AG09309 (cell line): ENCODE results near the gene PIAS2.

Experiments
- DNase-seq: peaks from one replicate; pipeline ENCODE4 v3.0.0-alpha.2; 2010; ENCODE audit warnings: low read depth
- H3K4me3 ChIP-seq: 2 replicates; pipeline ENCODE4 v1.5.1; 2011; ENCODE audit warnings: mild to moderate bottlenecking, low read depth, low read length, moderate library complexity; ENCODE audit not compliant: control insufficient read depth
- TF ChIP-seq, protein P1 (sequence below): IDR thresholded peaks from 2 replicates; pipeline ENCODE4 v1.5.1; 2011; ENCODE audit warnings: mild to moderate bottlenecking, low read depth, low read length, inconsistent platforms; ENCODE audit not compliant: insufficient read depth, control insufficient read depth; ENCODE audit errors: missing control alignments

The PIAS2 gene

DNA sequence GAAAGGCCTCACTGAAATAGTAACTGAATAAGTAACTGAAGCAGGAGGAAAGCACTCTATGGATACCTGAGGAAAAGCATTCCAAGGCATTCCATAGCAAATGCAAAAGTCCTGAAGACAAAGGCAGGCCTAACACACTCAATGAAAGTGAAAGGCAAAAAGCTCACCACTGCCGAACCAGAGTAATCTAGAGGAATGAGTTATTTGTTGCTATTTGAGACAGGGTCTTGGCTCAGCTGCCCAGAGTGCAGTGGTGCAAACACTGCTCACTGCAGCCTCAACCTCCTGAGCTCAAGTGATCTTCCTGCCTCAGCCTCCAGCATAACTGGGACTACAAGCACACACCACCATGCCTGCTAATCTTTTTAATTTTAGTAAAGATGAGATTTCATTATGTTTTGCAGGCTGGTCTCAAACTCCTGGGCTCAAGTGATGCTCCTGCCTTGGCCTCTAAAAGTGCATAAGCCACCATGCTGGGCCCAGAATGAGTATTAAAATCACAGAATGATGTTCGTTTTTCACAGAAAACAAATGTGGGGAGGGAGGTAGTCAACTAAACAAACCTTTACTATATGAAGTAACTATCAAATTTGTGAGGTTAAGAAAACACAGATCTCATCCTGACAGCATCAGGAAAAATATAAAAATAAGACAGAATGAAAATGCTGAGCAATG, 17.9 kb downstream of the PIAS2 start:
- no peak overlapping the region for H3K4me3 ChIP-seq
- TF ChIP-seq, protein P1, sequence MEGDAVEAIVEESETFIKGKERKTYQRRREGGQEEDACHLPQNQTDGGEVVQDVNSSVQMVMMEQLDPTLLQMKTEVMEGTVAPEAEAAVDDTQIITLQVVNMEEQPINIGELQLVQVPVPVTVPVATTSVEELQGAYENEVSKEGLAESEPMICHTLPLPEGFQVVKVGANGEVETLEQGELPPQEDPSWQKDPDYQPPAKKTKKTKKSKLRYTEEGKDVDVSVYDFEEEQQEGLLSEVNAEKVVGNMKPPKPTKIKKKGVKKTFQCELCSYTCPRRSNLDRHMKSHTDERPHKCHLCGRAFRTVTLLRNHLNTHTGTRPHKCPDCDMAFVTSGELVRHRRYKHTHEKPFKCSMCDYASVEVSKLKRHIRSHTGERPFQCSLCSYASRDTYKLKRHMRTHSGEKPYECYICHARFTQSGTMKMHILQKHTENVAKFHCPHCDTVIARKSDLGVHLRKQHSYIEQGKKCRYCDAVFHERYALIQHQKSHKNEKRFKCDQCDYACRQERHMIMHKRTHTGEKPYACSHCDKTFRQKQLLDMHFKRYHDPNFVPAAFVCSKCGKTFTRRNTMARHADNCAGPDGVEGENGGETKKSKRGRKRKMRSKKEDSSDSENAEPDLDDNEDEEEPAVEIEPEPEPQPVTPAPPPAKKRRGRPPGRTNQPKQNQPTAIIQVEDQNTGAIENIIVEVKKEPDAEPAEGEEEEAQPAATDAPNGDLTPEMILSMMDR = no peak
- no peak for DNase-seq

DNA sequence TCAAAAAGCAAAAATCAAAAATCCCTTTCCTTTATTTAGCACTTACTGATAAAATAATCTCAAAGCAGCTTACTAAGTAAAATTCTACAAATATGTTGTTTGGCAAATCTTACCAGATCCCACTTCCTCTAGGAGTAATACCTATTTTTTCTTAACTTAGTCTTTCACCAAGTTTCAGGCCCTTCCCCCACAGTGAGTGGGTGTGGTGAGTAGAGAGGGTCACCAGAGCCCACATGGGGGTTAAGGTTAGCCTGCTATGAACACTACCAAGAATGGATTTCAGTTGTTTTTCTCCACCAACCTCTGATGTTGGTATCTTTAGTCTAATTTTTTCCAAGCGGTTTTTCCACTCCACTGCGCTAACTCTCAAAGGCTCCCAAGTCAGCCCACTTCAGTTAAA, 23.2 kb downstream of the PIAS2 start:
- no peak for DNase-seq
- TF ChIP-seq, protein P1 = no peak
- no peak overlapping the region for H3K4me3 ChIP-seq

DNA sequence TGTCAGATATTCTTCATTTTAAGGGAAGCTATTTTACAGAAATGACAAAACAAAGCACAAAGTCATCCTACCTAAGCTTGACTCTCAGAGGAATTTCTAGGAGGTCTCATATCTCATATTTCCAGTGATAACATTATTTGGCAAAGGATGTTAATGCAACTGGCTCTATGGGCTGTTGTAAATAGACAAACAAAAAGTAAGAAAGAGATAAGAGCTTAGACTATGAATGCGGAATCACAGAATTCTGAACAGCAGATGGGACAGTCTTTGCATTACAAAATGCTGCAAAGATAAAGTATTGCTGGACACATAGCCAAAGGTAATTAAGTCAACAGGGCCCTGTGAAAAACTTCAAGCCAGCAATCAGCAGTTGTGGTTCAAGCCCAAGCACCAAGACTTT, 23.9 kb downstream of the PIAS2 start:
- TF ChIP-seq, protein P1 = no peak

GRCh38 chr18:46892842-46893241, 24.5 kb downstream of the PIAS2 start:
- TF ChIP-seq, protein P1 = no peak
- no peak overlapping the region for H3K4me3 ChIP-seq
- DNase-seq = no peak

More for the DNA sequence above, 23.9 kb downstream of the PIAS2 start:
- no peak overlapping the region for H3K4me3 ChIP-seq
- DNase-seq = no peak

DNA sequence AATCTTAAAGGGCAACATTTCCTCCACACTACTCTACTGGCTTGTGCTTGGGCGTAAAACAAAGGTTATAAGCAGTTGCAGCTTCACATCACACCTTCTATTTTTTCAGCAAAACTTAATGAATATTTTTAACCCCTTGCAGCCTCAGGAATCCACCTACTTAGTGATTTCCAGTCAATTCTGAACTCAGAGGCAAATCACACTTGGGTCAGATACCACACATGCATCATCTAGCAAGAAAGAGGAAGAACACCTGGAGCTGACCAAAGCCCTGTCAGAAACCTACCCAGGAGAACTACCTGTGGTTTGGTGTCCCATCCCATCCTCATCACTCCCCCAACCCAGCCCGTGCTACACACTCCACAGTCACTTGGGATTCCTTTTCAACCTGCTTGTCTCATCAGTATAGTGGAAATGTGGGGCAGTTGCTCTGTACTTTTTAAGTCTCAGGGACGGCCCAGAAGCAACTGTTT, 25.5 kb downstream of the PIAS2 start:
- H3K4me3 ChIP-seq = no peak overlapping the region
- TF ChIP-seq, protein P1 = no peak
- DNase-seq = no peak

DNA sequence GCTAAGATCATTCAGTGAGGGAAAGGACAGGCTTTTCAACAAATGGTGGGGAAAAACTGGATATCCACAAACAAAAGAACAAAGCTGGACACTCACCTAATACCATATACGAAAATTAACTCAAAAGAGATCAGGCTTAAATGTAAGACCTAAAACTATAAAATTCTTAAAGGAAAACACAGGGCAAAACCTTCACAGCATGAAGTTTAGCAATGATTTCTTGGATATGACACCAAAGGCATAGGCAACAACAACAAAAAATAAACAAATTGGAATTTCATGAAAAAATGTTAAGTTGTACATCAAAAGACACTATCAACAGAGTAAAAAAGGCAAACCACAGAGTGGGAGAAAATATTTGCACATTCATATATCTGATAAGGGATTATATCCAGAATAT, 28.3 kb downstream of the PIAS2 start:
- TF ChIP-seq, protein P1 = no peak
- no peak for DNase-seq
- no peak overlapping the region for H3K4me3 ChIP-seq
